GM12878 (cell line): Measurements from ENCODE around the gene ADAMTSL4. TPM values are rescaled to one million over a fixed set of nuclear protein-coding genes. Genes with fewer than 3 reads are reported as not detected.
"Not testable (repeated sequence)": the region's sequence is repeated elsewhere in the genome, so short reads cannot be mapped to it uniquely, and the experiment has no call there.

Experiments used
- ATAC-seq: fragments of 200-7000 bp; cut with Tn5 transposase; 3 replicates; pipeline ENCODE4 v1.9.1; 2020; ENCODE audit warnings: mild to moderate bottlenecking, moderate library complexity
- BruUV-seq: library from RNA; stranded (reverse); fragments of 400-500 nt; replicated peaks from 2 replicates; lab custom pipeline; 2021; lab: Mats Ljungman, UMichigan
- CTCF ChIA-PET: fragments of 300-600 bp; sonication (Branson Sonifier 250); formaldehyde crosslinking; extraction: SDS; loops from one replicate; lab custom pipeline; 2021; ENCODE audit warnings: inconsistent platforms; lab: Yijun Ruan, JAX
- POLR2A ChIA-PET: fragments of 350-600 bp; formaldehyde crosslinking; extraction: SDS; loops from one replicate; lab custom pipeline; 2021; ENCODE audit warnings: inconsistent platforms; lab: Charles Lee
- RAD21 ChIA-PET: fragments of 300-600 bp; sonication (Branson Sonifier 250); formaldehyde crosslinking; loops from one replicate; lab custom pipeline; 2023; ENCODE audit warnings: antibody characterized with exemption; ENCODE audit not compliant: unreplicated experiment; lab: Charles Lee
- SMC1A ChIA-PET: fragments of 300-600 bp; sonication (Branson Sonifier 250); formaldehyde crosslinking; loops from one replicate; lab custom pipeline; 2023; ENCODE audit not compliant: unreplicated experiment, uncharacterized antibody; lab: Charles Lee
- DNase-seq: peaks from one replicate; pipeline ENCODE4 v3.0.0-alpha.2; 2011; ENCODE audit warnings: low read depth, low spot score
- FAIRE-seq: peaks from 3 replicates; lab custom pipeline; 2011; peaks lifted over from hg19 to GRCh38; lab: Jason Lieb, UNC
- H2AFZ ChIP-seq: 2 replicates; pipeline ENCODE4 v1.6.0; 2011; ENCODE audit warnings: low read depth, low read length, control low read depth; ENCODE audit not compliant: control insufficient read depth
- H3K27ac ChIP-seq: 2 replicates; pipeline ENCODE4 v1.5.1; 2011; ENCODE audit warnings: control low read depth; ENCODE audit not compliant: control insufficient read depth, insufficient read depth
- H3K27me3 ChIP-seq, 2 experiments: replicated peaks in 1 of 2; 2 replicates each; pipeline versions ENCODE4 v1.6.0 to v1.6.1; 2011; ENCODE audit warnings: low read length in 1 of 2; ENCODE audit not compliant: control insufficient read depth in 2 of 2, insufficient read depth in 2 of 2
- H3K36me3 ChIP-seq, 2 experiments: 2 replicates each; pipeline ENCODE4 v1.5.1; 2011; ENCODE audit warnings: low read length in 1 of 2; ENCODE audit not compliant: control insufficient read depth in 2 of 2, insufficient read depth in 2 of 2
- H3K4me1 ChIP-seq: 2 replicates; pipeline ENCODE4 v1.6.1; 2011; ENCODE audit warnings: mild to moderate bottlenecking, low read length, moderate library complexity, mixed read lengths; ENCODE audit not compliant: control insufficient read depth, insufficient read depth
- H3K4me2 ChIP-seq: 2 replicates; pipeline ENCODE4 v1.6.0; 2011; ENCODE audit warnings: control low read depth; ENCODE audit not compliant: control insufficient read depth, insufficient read depth
- H3K4me3 ChIP-seq: fragments of 200-600 bp; sonication (generic); 2 replicates; pipeline ENCODE4 v1.5.1; 2016
- H3K79me2 ChIP-seq: 2 replicates; pipeline ENCODE4 v1.6.0; 2011; ENCODE audit warnings: low read length; ENCODE audit not compliant: control insufficient read depth, insufficient read depth
- H3K9ac ChIP-seq: 2 replicates; pipeline ENCODE4 v1.8.0; 2011; ENCODE audit warnings: low read length, control low read depth, mixed read lengths; ENCODE audit not compliant: control insufficient read depth, insufficient read depth
- H3K9me3 ChIP-seq: replicated peaks from 3 replicates; pipeline ENCODE4 v1.5.1; 2011; ENCODE audit warnings: mild to moderate bottlenecking, low read length; ENCODE audit not compliant: control insufficient read depth, insufficient read depth
- H4K20me1 ChIP-seq: 2 replicates; pipeline ENCODE4 v1.6.0; 2011; ENCODE audit not compliant: control insufficient read depth, insufficient read depth
- GATAD2B ChIP-seq: fragments of 450-650 bp; conservative IDR thresholded peaks from 2 replicates; pipeline ENCODE4 v1.6.1; 2017; ENCODE audit warnings: low read depth, mild to moderate bottlenecking, moderate library complexity
- HDAC6 ChIP-seq: fragments of 200-600 bp; sonication (generic); IDR thresholded peaks from one replicate; pipeline ENCODE4 v1.8.0; 2017; ENCODE audit warnings: antibody characterized with exemption; ENCODE audit not compliant: unreplicated experiment
- NBN ChIP-seq: fragments of 450-650 bp; IDR thresholded peaks from 2 replicates; pipeline ENCODE4 v1.6.1; 2016
- PAX5 ChIP-seq: IDR thresholded peaks from 2 replicates; pipeline ENCODE4 v1.6.1; 2011; ENCODE audit warnings: low read depth, low read length, borderline replicate concordance
- YY1 ChIP-seq: IDR thresholded peaks from 2 replicates; pipeline ENCODE4 v1.6.1; 2011; ENCODE audit warnings: low read depth, mild to moderate bottlenecking, low read length
- ZSCAN29 ChIP-seq: fragments of 450-650 bp; IDR thresholded peaks from 2 replicates; pipeline ENCODE4 v1.6.1; 2017; ENCODE audit warnings: mild to moderate bottlenecking, moderate library complexity
- WGBS: methylation state at CpG from one replicate; pipeline ENCODE4 v1.1.6; 2016; ENCODE audit warnings: low lambda C conversion rate; ENCODE audit not compliant: insufficient replicate concordance, insufficient coverage; ENCODE audit errors: missing lambda C conversion rate; 5-methylcytosine and 5-hydroxymethylcytosine counted together
- in situ Hi-C: fragments of 300-500 bp; cut with MboI; formaldehyde crosslinking; loops from 9 replicates; pipeline ENCODE4 v1.14.3; 2018; ENCODE audit warnings: mixed read lengths
- intact Hi-C: fragments of 100-400 bp; cut with micrococcal nuclease; formaldehyde crosslinking; loops from one replicate; pipeline ENCODE4 v1.14.2; 2022; ENCODE audit not compliant: unreplicated experiment
- polyA plus RNA-seq, 11 experiments: library from polyadenylated mRNA; depleted of rRNA in 4 of 11; unstranded in 6 of 11; stranded (reverse) in 5 of 11; fragments of >200 nt; fragmentation: Nextera tagmentation in 4 of 11; fragmentation: Illumina TruSeq in 1 of 11; extraction: Ambion mirVana in 4 of 11; extraction: Trizol in 1 of 11; gene quantifications; 1 replicate in 1 of 11; 2 replicates in 10 of 11; pipeline versions ENCODE4 v1.2.1 to v1.2.3, GENCODE V29; 2011 to 2016; ENCODE audit warnings: inconsistent platforms in 2 of 11, missing spikeins in 2 of 11, low read depth in 1 of 11
- total RNA-seq, 4 experiments: library from RNA; depleted of rRNA in 3 of 4; stranded (reverse); fragments of >200 nt in 3 of 4; fragmentation: Illumina TruSeq in 1 of 4; extraction: Trizol in 1 of 4; gene quantifications; 2 replicates each; pipeline versions ENCODE4 v1.2.1 to v1.2.3, GENCODE V29; 2013 to 2021

ADAMTSL4 gene
- total and polyA plus RNA-seq, 10 of the 15 experiments (the other 5 are each of a cell fraction or from before 2014, with no cell fraction given): 0.04 to 0.15 (median 0.05) TPM; not detected in 5

DNA sequence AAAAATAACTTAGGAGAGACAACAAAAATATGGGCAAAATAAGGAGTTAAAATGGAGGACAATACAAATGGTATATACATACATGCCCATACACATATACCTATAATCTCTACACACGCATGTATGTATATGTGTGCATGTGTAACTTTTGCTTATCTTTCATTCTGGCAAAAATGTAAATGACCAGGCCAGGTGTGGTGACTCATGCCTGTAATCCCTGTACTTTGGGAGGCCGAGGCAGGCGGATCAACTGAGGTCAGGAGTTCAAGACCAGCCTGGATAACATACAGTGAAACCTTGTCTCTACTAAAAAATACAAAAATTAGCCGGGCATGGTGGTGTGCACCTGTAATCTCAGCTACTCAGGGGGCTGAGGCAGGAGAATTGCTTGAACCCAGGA lies 49.1 kb downstream of the ADAMTSL4 start:
- H3K36me3 ChIP-seq, H2AFZ ChIP-seq, in situ Hi-C loops, H3K4me1 ChIP-seq, H3K4me2 ChIP-seq, H3K27ac ChIP-seq, ATAC-seq, BruUV-seq, CTCF ChIA-PET, RAD21 ChIA-PET, intact Hi-C loops, H3K9ac ChIP-seq, H3K9me3 ChIP-seq, H3K4me3 ChIP-seq, H3K27me3 ChIP-seq, H3K79me2 ChIP-seq, FAIRE-seq, H4K20me1 ChIP-seq, DNase-seq: not testable (repeated sequence)
- SMC1A ChIA-PET: interaction anchor here (0.6 kb wide), 1 partner anchor 12 kb away, joined by 3 read pairs; no protein-coding TSS in a partner anchor
- POLR2A ChIA-PET: interaction anchor here (1.3 kb wide), 1 partner anchor 31 kb away, joined by 3 read pairs; no protein-coding TSS in a partner anchor
- 91% methylated on average over 4 of the region's 4 CpGs for WGBS

DNA sequence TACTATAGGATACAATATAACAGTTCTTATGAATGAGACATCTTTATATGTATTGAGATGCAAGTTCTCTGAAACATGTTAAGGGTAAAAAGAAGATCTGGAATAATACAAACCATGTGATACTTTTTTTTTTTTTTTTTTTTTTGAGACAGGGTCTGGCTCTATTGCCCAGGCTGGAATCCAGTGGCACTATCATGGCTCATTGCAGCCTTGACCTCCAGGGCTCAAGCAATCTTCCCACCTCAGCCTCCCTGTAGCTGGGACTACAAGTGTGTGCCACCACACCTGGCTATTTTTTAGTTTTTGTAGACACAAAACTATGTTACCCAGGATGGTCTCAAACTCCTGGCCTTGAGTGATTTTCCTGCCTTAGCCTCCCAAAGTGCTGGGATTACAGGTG lies 52.3 kb downstream of the ADAMTSL4 start:
- ChIA-PET RAD21 (interaction anchor here (0.7 kb wide), 1 partner anchor 17 kb away, joined by 3 read pairs; no protein-coding TSS in a partner anchor), CTCF (interaction anchor here (0.9 to 1.6 kb wide), 3 partner anchors 15 to 41 kb away, joined by 3 to 5 read pairs (median 4); no protein-coding TSS in a partner anchor), POLR2A (interaction anchor here (0.7 kb wide), 1 partner anchor 21 kb away, joined by 4 read pairs; no protein-coding TSS in a partner anchor), SMC1A (interaction anchor here (1.2 kb wide), 2 partner anchors 19 to 31 kb away, joined by 3 read pairs; no protein-coding TSS in a partner anchor)
- DNase-seq (no peak), ATAC-seq (no peak)
- H3K4me2 ChIP-seq: no peak overlapping the region
- in situ Hi-C loops: no loop called here
- H3K27ac ChIP-seq: no peak overlapping the region
- no TSS peak for BruUV-seq
- intact Hi-C loops: no loop called here
- no peak overlapping the region for H2AFZ ChIP-seq
- H3K9me3 ChIP-seq: no peaks in the 10 kb centered on the region
- no peak overlapping the region for H3K4me3 ChIP-seq
- TF ChIP-seq YY1: no peak
- no peak for TF ChIP-seq PAX5
- no peak for TF ChIP-seq ZSCAN29
- TF ChIP-seq HDAC6: no peak
- no peak for TF ChIP-seq NBN
- TF ChIP-seq GATAD2B: no peak
- TF ChIP-seq, all 136 proteins: peak for 0
- no peak overlapping the region for H3K9ac ChIP-seq
- H3K79me2 ChIP-seq: no peaks in the 10 kb centered on the region
- no peaks in the 10 kb centered on the region for H3K27me3 ChIP-seq
- FAIRE-seq: no peak
- no peaks in the 10 kb centered on the region for H3K4me1 ChIP-seq
- H3K36me3 ChIP-seq: no peaks in the 10 kb centered on the region; a peak in 1 of 4 replicates
- H4K20me1 ChIP-seq: no peaks in the 10 kb centered on the region

DNA sequence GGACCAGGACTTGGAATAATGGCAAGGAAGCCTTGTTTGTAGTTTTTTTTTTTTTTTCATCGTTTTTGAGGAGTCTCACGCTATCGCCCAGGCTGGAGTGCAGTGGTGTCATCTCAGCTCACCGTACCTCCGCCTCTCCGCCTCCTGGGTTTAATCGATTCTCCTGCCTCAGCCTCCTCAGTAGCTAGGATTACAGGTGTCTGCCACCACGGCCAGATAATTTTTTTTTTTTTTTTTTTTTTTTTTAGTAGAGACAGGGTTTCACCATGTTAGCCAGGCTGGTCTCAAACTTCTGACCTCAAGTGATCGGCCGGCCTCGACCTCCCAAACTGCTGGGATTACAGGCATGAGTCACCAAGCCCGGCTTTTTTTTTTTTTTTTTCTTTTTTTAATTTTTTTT lies 53.2 kb downstream of the ADAMTSL4 start:
- WGBS: 99% methylated on average over 7 of the region's 12 CpGs
- H3K27me3 ChIP-seq, DNase-seq, H3K79me2 ChIP-seq, ATAC-seq, intact Hi-C loops, H3K36me3 ChIP-seq, H3K4me1 ChIP-seq, RAD21 ChIA-PET, H3K9ac ChIP-seq, POLR2A ChIA-PET, in situ Hi-C loops, FAIRE-seq, H3K9me3 ChIP-seq, H3K4me3 ChIP-seq, H3K4me2 ChIP-seq, H2AFZ ChIP-seq, BruUV-seq, H3K27ac ChIP-seq, H4K20me1 ChIP-seq: not testable (repeated sequence)
- ChIA-PET CTCF (interaction anchor here (1.6 kb wide), 1 partner anchor 19 kb away, joined by 3 read pairs; no protein-coding TSS in a partner anchor), SMC1A (interaction anchor here (1.1 to 2.0 kb wide), 5 partner anchors 14 to 320 kb away, joined by 3 to 15 read pairs (median 3); partner anchors contain the start of gene MCL1)
